ENCODE results near the gene ATP8A2.

- TF ChIP-seq, protein P1, sequence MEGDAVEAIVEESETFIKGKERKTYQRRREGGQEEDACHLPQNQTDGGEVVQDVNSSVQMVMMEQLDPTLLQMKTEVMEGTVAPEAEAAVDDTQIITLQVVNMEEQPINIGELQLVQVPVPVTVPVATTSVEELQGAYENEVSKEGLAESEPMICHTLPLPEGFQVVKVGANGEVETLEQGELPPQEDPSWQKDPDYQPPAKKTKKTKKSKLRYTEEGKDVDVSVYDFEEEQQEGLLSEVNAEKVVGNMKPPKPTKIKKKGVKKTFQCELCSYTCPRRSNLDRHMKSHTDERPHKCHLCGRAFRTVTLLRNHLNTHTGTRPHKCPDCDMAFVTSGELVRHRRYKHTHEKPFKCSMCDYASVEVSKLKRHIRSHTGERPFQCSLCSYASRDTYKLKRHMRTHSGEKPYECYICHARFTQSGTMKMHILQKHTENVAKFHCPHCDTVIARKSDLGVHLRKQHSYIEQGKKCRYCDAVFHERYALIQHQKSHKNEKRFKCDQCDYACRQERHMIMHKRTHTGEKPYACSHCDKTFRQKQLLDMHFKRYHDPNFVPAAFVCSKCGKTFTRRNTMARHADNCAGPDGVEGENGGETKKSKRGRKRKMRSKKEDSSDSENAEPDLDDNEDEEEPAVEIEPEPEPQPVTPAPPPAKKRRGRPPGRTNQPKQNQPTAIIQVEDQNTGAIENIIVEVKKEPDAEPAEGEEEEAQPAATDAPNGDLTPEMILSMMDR (IDR thresholded peaks at IDR 0.05), result no peak
- no peak for TF ChIP-seq POLR2AphosphoS5 (IDR thresholded peaks at IDR 0.05)
These were observed 395.2 kb downstream of the ATP8A2 start for GRCh38 chr13:25766991-25767390.

Data from transverse colon (tissue), 4 donors.